Keratinocyte (primary cell): ENCODE data around the gene RGS8. TPM values are rescaled to one million over a fixed set of nuclear protein-coding genes. Genes with fewer than 3 reads are reported as not detected.

ENCODE experiments used
- DNase-seq: peaks from one replicate; pipeline ENCODE4 v3.0.0-alpha.2; 2011; ENCODE audit warnings: low read depth, missing footprints, low spot score
- FAIRE-seq: peaks from 2 replicates; lab custom pipeline; 2011; peaks lifted over from hg19 to GRCh38; lab: Jason Lieb, UNC
- H2AFZ ChIP-seq: 2 replicates; pipeline ENCODE4 v1.6.0; 2012; ENCODE audit warnings: low read length, control low read depth, inconsistent platforms; ENCODE audit not compliant: control insufficient read depth
- H3K27ac ChIP-seq: 2 replicates; pipeline ENCODE4 v1.5.1; 2011; ENCODE audit warnings: low read length; ENCODE audit not compliant: control insufficient read depth, insufficient read depth
- H3K27me3 ChIP-seq: 3 replicates; pipeline ENCODE4 v1.6.0; 2011; ENCODE audit warnings: low read length; ENCODE audit not compliant: control insufficient read depth, insufficient read depth; ENCODE audit errors: extremely low read depth
- H3K36me3 ChIP-seq, 2 experiments: 2 replicates in 1 of 2; 3 replicates in 1 of 2; pipeline ENCODE4 v1.5.1; 2011; ENCODE audit warnings: low read length in 2 of 2, mild to moderate bottlenecking in 1 of 2; ENCODE audit not compliant: control insufficient read depth in 2 of 2, insufficient read depth in 2 of 2; ENCODE audit errors: extremely low read depth in 1 of 2
- H3K4me1 ChIP-seq: 3 replicates; pipeline ENCODE4 v1.5.1; 2011; ENCODE audit warnings: low read length; ENCODE audit not compliant: control insufficient read depth, insufficient read depth; ENCODE audit errors: extremely low read depth
- H3K4me2 ChIP-seq: 3 replicates; pipeline ENCODE4 v1.6.0; 2011; ENCODE audit warnings: low read depth, low read length; ENCODE audit not compliant: control insufficient read depth, insufficient read depth; ENCODE audit errors: extremely low read depth
- H3K4me3 ChIP-seq, 3 experiments: fragments of 200-600 bp in 1 of 3; sonication (generic) in 1 of 3; 2 replicates in 2 of 3; 3 replicates in 1 of 3; pipeline ENCODE4 v1.5.1; 2011 to 2016; ENCODE audit warnings: low read length in 3 of 3, mild to moderate bottlenecking in 3 of 3, control low read depth in 2 of 3, inconsistent platforms in 1 of 3, low read depth in 1 of 3, mixed read lengths in 1 of 3, mixed run types in 1 of 3, moderate library complexity in 1 of 3; ENCODE audit not compliant: control insufficient read depth in 2 of 3, insufficient read depth in 2 of 3; ENCODE audit errors: extremely low read depth in 1 of 3
- H3K79me2 ChIP-seq: 2 replicates; pipeline ENCODE4 v1.6.0; 2012; ENCODE audit warnings: low read length; ENCODE audit not compliant: control insufficient read depth, insufficient read depth
- H3K9ac ChIP-seq: 3 replicates; pipeline ENCODE4 v1.6.0; 2011; ENCODE audit warnings: low read length; ENCODE audit not compliant: control insufficient read depth, insufficient read depth; ENCODE audit errors: extremely low read depth
- H3K9me1 ChIP-seq: 3 replicates; pipeline ENCODE4 v1.6.0; 2011; ENCODE audit warnings: low read length; ENCODE audit not compliant: control insufficient read depth, insufficient read depth; ENCODE audit errors: extremely low read depth
- H3K9me3 ChIP-seq: 2 replicates; pipeline ENCODE4 v1.5.1; 2012; ENCODE audit warnings: low read depth, low read length; ENCODE audit not compliant: control insufficient read depth
- H4K20me1 ChIP-seq: 3 replicates; pipeline ENCODE4 v1.6.0; 2011; ENCODE audit warnings: low read length; ENCODE audit not compliant: control insufficient read depth, insufficient read depth; ENCODE audit errors: extremely low read depth
- EZH2 ChIP-seq: IDR thresholded peaks from one replicate; pipeline ENCODE4 v1.6.1; 2012; ENCODE audit warnings: inconsistent platforms, mild to moderate bottlenecking, low read length, moderate library complexity
- dilution Hi-C: fragments of 300-500 bp; cut with MboI; formaldehyde crosslinking; loops from one replicate; pipeline ENCODE4 v1.7.0; 2020; ENCODE audit warnings: low sequenced_read_pairs; ENCODE audit not compliant: extremely low pct_ligation_motif_present
- polyA plus RNA-seq, 5 experiments: library from polyadenylated mRNA; depleted of rRNA in 3 of 5; stranded (reverse) in 3 of 5; stranded (forward) in 1 of 5; unstranded in 1 of 5; fragments of >200 nt; gene quantifications; 1 replicate in 1 of 5; 2 replicates in 3 of 5; 3 replicates in 1 of 5; pipeline versions ENCODE4 v1.2.1 to v1.2.3, GENCODE V29; 2011 to 2012; ENCODE audit warnings: missing spikeins in 2 of 5, low read depth in 1 of 5, low replicate concordance in 1 of 5
- TF ChIP-seq, protein P1 (sequence below), 3 experiments: IDR thresholded peaks in 1 of 3; conservative IDR thresholded peaks in 1 of 3; optimal IDR thresholded peaks in 1 of 3; 2 replicates in 2 of 3; 3 replicates in 1 of 3; pipeline versions ENCODE3 to v1.5.1; 2011; ENCODE audit warnings: low read length in 3 of 3, mild to moderate bottlenecking in 3 of 3, moderate library complexity in 2 of 3, control low read depth in 1 of 3, inconsistent platforms in 1 of 3; ENCODE audit not compliant: insufficient read depth in 2 of 3; ENCODE audit errors: extremely low read depth in 1 of 3

RGS8 gene
- polyA plus RNA-seq, 1 donor (not counting 4 experiments of a cell fraction or from before 2014, with no cell fraction given), result not detected

DNA sequence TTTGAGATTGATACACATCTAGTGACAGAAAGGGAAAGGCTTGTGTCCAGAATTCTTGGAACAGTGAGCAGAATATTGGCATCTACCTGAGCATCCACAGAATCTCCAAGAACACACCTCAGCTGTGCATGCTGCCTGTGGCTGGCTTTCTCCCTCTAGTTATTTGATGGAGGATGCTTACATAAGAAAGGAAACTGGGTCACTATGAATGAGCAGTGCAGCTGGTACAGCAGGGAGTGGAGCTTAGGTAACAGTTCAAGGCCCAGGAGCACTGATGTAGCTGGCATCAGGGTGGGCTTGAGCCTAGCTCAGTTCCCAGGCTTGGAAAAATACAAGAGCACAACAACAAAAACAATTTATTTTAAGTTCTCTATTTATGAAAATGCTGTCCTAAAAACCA, 26.3 kb downstream of the RGS8 start:
- H3K27ac ChIP-seq, result no peak overlapping the region
- no peak overlapping the region for H2AFZ ChIP-seq
- H3K4me2 ChIP-seq, result no peak overlapping the region
- no peak overlapping the region for H3K4me3 ChIP-seq
- H4K20me1 ChIP-seq, result no peaks in the 10 kb centered on the region
- no peaks in the 10 kb centered on the region for H3K27me3 ChIP-seq
- H3K9me3 ChIP-seq, result no peaks in the 10 kb centered on the region
- DNase-seq (no peak), FAIRE-seq (no peak)
- H3K9ac ChIP-seq, result no peak overlapping the region
- H3K79me2 ChIP-seq, result no peaks in the 10 kb centered on the region
- dilution Hi-C loops, result no loop called here
- H3K36me3 ChIP-seq, result no peaks in the 10 kb centered on the region
- TF ChIP-seq, protein P1, sequence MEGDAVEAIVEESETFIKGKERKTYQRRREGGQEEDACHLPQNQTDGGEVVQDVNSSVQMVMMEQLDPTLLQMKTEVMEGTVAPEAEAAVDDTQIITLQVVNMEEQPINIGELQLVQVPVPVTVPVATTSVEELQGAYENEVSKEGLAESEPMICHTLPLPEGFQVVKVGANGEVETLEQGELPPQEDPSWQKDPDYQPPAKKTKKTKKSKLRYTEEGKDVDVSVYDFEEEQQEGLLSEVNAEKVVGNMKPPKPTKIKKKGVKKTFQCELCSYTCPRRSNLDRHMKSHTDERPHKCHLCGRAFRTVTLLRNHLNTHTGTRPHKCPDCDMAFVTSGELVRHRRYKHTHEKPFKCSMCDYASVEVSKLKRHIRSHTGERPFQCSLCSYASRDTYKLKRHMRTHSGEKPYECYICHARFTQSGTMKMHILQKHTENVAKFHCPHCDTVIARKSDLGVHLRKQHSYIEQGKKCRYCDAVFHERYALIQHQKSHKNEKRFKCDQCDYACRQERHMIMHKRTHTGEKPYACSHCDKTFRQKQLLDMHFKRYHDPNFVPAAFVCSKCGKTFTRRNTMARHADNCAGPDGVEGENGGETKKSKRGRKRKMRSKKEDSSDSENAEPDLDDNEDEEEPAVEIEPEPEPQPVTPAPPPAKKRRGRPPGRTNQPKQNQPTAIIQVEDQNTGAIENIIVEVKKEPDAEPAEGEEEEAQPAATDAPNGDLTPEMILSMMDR (optimal IDR thresholded peaks at IDR 0.05 in 1 of 3, IDR thresholded peaks at IDR 0.05 in 1 of 3, conservative IDR thresholded peaks at IDR 0.05 in 1 of 3; ENCODE audit: extremely low read depth in 1 of 3, insufficient read depth in 2 of 3, low read length in 3 of 3), result no peak
- no peak for TF ChIP-seq EZH2
- no peaks in the 10 kb centered on the region for H3K9me1 ChIP-seq
- no peaks in the 10 kb centered on the region for H3K4me1 ChIP-seq

DNA sequence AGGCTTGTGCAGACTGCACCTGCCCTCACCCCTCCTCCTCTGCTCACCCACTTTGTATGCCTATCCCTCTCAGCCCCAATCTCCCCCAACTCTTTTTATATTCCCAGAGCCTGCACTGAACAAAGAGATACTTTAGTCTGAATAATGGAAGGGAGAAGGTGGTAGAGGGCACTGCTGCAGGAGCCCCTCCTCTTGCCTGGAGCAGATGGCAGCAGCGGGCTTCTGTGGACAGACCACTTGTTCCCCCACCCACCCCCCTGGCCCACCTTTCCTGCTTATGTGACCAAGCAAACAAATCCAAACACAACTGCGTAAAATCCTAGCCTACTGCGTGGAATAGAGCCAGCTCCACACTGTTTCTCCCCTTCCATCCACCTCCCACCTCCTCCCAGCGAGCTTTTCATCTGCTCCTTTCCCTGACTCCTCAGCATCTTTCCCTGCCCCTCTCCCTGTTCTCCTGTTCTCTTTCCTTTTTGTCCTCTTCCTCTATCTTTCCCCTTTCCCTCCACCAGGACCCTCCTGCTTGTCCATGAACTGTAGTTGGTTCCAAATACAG, 27.5 kb downstream of the RGS8 start:
- no peak for DNase-seq
- no peaks in the 10 kb centered on the region for H3K79me2 ChIP-seq
- H3K9me1 ChIP-seq, result no peaks in the 10 kb centered on the region
- no peak overlapping the region for H3K4me2 ChIP-seq
- H3K9ac ChIP-seq, result no peak overlapping the region
- no peak overlapping the region for H2AFZ ChIP-seq
- no peaks in the 10 kb centered on the region for H3K4me1 ChIP-seq
- no peak for TF ChIP-seq EZH2
- TF ChIP-seq, protein P1 (optimal IDR thresholded peaks at IDR 0.05 in 1 of 3, IDR thresholded peaks at IDR 0.05 in 1 of 3, conservative IDR thresholded peaks at IDR 0.05 in 1 of 3; ENCODE audit: extremely low read depth in 1 of 3, insufficient read depth in 2 of 3, low read length in 3 of 3), result no peak
- FAIRE-seq, result no peak
- H3K27ac ChIP-seq, result no peak overlapping the region
- H3K4me3 ChIP-seq, result no peak overlapping the region
- no peaks in the 10 kb centered on the region for H3K36me3 ChIP-seq
- dilution Hi-C loops, result no loop called here
- peaks cover under 1% of the 10 kb centered on the region for H3K27me3 ChIP-seq
- H4K20me1 ChIP-seq, result no peaks in the 10 kb centered on the region
- no peaks in the 10 kb centered on the region for H3K9me3 ChIP-seq
